AG04449 (cell line): ENCODE results near the gene STT3B.

Experiments
- CTCF ChIA-PET: fragments of 350-600 bp; formaldehyde crosslinking; extraction: SDS; loops from one replicate; lab custom pipeline; 2021; ENCODE audit warnings: antibody characterized with exemption; lab: Yijun Ruan, JAX
- POLR2A ChIA-PET: fragments of 400-600, 350-600 bp; formaldehyde crosslinking; extraction: SDS; loops from one replicate; lab custom pipeline; 2020; ENCODE audit warnings: antibody characterized with exemption, inconsistent platforms; lab: Yijun Ruan, JAX
- DNase-seq: peaks from one replicate; pipeline ENCODE4 v3.0.0-alpha.2; 2010; ENCODE audit warnings: low read depth, low spot score
- H3K4me3 ChIP-seq: 2 replicates; pipeline ENCODE4 v1.5.1; 2011; ENCODE audit warnings: low read depth, mild to moderate bottlenecking, control low read depth, low read length
- CTCF ChIP-seq: IDR thresholded peaks from one replicate; pipeline ENCODE4 v1.5.1; 2011; ENCODE audit warnings: mild to moderate bottlenecking, moderate library complexity, low read length, control low read depth, inconsistent platforms; ENCODE audit not compliant: insufficient read depth; ENCODE audit errors: missing control alignments

STT3B gene

DNA sequence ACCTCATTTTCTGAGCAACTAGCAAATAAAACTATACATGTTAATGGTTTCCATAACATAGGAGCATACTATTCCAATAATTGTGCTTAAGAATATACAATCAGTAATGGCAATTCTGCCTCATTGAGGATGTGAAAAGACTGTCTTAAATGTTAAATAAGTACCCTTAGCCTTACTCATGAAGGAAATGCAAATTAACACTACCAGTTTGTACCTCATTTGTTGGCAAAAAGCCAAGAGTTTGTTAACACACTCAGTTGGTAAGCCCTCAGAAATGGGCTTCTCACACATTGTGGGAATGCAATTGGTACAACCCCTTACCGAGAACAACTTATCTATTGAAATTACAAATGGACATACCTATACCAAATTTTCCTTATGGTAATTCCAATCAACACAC, 9.2 kb upstream of the STT3B start:
- ChIA-PET CTCF (interaction anchor here (2.6 kb wide), 1 partner anchor 8 kb away, joined by 9 read pairs; the partner anchor contains the start of gene STT3B), POLR2A (no interaction called here)
- no peak overlapping the region for H3K4me3 ChIP-seq
- no peak for DNase-seq
- TF ChIP-seq CTCF = no peak

GRCh38 chr3:31525532-31525931, 7.2 kb upstream of the STT3B start:
- ChIA-PET POLR2A (no interaction called here), CTCF (interaction anchor here (1.2 kb wide), 1 partner anchor 243 kb away, joined by 3 read pairs; no protein-coding TSS in a partner anchor)
- DNase-seq = no peak
- H3K4me3 ChIP-seq = no peak overlapping the region
- no peak for TF ChIP-seq CTCF

DNA sequence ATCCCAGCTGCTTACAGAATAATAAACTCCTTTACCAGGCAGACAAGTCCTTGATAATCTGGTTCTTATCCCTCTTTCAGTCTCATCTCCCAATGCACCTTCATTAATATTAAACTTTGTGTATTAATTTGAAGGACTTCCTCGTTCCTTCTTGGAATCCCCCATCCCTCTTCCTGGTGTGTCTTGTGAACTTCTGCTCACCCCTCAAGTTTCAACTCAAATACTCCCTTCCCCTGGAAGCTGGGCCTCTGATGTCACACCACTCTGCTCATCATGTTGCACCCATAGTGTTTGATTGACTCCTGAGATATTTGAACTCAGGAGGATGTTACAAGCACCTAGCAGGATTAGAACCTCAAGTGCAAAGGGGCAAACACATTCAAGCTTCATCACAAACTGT, 3.3 kb upstream of the STT3B start:
- no peak for TF ChIP-seq CTCF
- no peak for DNase-seq
- POLR2A ChIA-PET = no interaction called here
- CTCF ChIA-PET = no interaction called here
- no peak overlapping the region for H3K4me3 ChIP-seq

- no peak for DNase-seq
- ChIA-PET POLR2A (no interaction called here), CTCF (interaction anchor here (1.1 kb wide), 1 partner anchor 11 kb away, joined by 3 read pairs; no protein-coding TSS in a partner anchor)
- no peak overlapping the region for H3K4me3 ChIP-seq
- TF ChIP-seq CTCF = no peak
These were observed 2.4 kb upstream of the STT3B start for GRCh38 chr3:31530039-31530959.

- no peak for TF ChIP-seq CTCF
- ChIA-PET CTCF (interaction anchor here (1.0 to 1.8 kb wide), 6 partner anchors 9 to 762 kb away, joined by 3 to 9 read pairs (median 4); no protein-coding TSS in a partner anchor), POLR2A (interaction anchor here (1.9 kb wide), 1 partner anchor 35 kb away, joined by 9 read pairs; no protein-coding TSS in a partner anchor)
- no peak for DNase-seq
- H3K4me3 ChIP-seq = peak overlapping the region; percentile 83
These were observed 1.8 kb upstream of the STT3B start for GRCh38 chr3:31530960-31531335.

GRCh38 chr3:31531452-31531991, 1.2 kb upstream of the STT3B start:
- DNase-seq = no peak
- ChIA-PET POLR2A (interaction anchor here (1.9 kb wide), 1 partner anchor 36 kb away, joined by 9 read pairs; no protein-coding TSS in a partner anchor), CTCF (interaction anchor here (1.0 to 1.8 kb wide), 6 partner anchors 9 to 762 kb away, joined by 3 to 9 read pairs (median 4); no protein-coding TSS in a partner anchor)
- peak; percentile 13 for TF ChIP-seq CTCF
- H3K4me3 ChIP-seq = peak overlapping the region; percentile 83
